Measurements from ENCODE around the gene TEX26.

Gene TEX26

GRCh38 chr13:31022288-31022895 is 89.9 kb downstream of the TEX26 start:
- no peak overlapping the region for H2AFZ ChIP-seq (ENCODE audit: low read length)
- H3K9me3 ChIP-seq (replicated peaks; ENCODE audit: insufficient read depth, low read length): no peaks in the 10 kb centered on the region
- H3F3A ChIP-seq (ENCODE audit: insufficient read depth, low read length): no peaks in the 10 kb centered on the region
- H3K36me3 ChIP-seq (replicated peaks; ENCODE audit: insufficient read depth, low read length): no peaks in the 10 kb centered on the region
- H3K4me2 ChIP-seq (ENCODE audit: low read depth, low read length): no peak overlapping the region
- H3K4me3 ChIP-seq (ENCODE audit: low read length): no peak overlapping the region
- H3K9ac ChIP-seq (ENCODE audit: low read length): no peak overlapping the region
- H4K20me1 ChIP-seq (ENCODE audit: insufficient read depth, low read length): no peaks in the 10 kb centered on the region
- H3K27me3 ChIP-seq (replicated peaks; ENCODE audit: insufficient read depth, low read length): no peaks in the 10 kb centered on the region
- H3K27ac ChIP-seq (ENCODE audit: low read length): no peak overlapping the region
- H3K9me2 ChIP-seq (replicated peaks; ENCODE audit: insufficient read depth, low read length): no peaks in the 10 kb centered on the region
- TF ChIP-seq EZH2phosphoT487 (IDR thresholded peaks at IDR 0.05; ENCODE audit: low read length): no peak
- no peak for DNase-seq
- no peaks in the 10 kb centered on the region for H3K79me2 ChIP-seq (ENCODE audit: low read length)
- H3K4me1 ChIP-seq (ENCODE audit: low read length): no peaks in the 10 kb centered on the region

DNA sequence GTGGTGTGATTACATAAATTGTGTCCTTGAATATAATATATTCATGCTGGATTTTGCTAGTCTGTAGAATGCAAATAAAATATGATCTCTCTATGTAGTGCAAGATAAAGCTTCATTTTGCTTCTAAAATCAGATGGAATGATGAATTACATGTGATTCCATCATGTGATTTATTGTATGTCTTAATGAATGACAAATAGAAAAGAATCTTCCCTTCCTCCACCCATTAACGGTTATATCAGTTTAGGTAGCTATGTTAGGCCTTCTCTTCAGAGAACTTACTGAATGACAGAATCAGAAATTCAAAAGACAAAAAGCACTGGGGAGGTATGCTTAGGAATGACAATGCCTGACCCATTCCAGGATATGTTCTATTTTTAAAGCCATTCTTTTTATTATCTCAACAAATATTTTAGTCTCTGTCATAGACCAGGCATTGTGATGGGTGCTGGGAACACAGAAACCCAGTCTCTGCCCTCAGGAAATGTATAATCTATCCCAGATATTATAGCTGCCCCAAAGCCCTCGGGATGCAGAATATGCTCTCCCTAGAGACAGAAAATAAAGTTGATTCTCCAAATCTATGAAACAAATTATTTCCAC is 90.6 kb downstream of the TEX26 start:
- Histone ChIP-seq H3K27me3 (replicated peaks; ENCODE audit: insufficient read depth, low read length) (no peaks in the 10 kb centered on the region), H3F3A (ENCODE audit: insufficient read depth, low read length) (no peaks in the 10 kb centered on the region), H3K9me2 (replicated peaks; ENCODE audit: insufficient read depth, low read length) (no peaks in the 10 kb centered on the region), H4K20me1 (ENCODE audit: insufficient read depth, low read length) (no peaks in the 10 kb centered on the region), H3K27ac (ENCODE audit: low read length) (no peak overlapping the region), H3K79me2 (ENCODE audit: low read length) (no peaks in the 10 kb centered on the region), H2AFZ (ENCODE audit: low read length) (no peak overlapping the region), H3K4me2 (ENCODE audit: low read depth, low read length) (no peak overlapping the region), H3K4me3 (ENCODE audit: low read length) (no peak overlapping the region), H3K36me3 (replicated peaks; ENCODE audit: insufficient read depth, low read length) (no peaks in the 10 kb centered on the region), H3K4me1 (ENCODE audit: low read length) (no peaks in the 10 kb centered on the region), H3K9ac (ENCODE audit: low read length) (no peak overlapping the region), H3K9me3 (replicated peaks; ENCODE audit: insufficient read depth, low read length) (no peaks in the 10 kb centered on the region)
- TF ChIP-seq, protein P1, sequence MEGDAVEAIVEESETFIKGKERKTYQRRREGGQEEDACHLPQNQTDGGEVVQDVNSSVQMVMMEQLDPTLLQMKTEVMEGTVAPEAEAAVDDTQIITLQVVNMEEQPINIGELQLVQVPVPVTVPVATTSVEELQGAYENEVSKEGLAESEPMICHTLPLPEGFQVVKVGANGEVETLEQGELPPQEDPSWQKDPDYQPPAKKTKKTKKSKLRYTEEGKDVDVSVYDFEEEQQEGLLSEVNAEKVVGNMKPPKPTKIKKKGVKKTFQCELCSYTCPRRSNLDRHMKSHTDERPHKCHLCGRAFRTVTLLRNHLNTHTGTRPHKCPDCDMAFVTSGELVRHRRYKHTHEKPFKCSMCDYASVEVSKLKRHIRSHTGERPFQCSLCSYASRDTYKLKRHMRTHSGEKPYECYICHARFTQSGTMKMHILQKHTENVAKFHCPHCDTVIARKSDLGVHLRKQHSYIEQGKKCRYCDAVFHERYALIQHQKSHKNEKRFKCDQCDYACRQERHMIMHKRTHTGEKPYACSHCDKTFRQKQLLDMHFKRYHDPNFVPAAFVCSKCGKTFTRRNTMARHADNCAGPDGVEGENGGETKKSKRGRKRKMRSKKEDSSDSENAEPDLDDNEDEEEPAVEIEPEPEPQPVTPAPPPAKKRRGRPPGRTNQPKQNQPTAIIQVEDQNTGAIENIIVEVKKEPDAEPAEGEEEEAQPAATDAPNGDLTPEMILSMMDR (IDR thresholded peaks at IDR 0.05; ENCODE audit: low read length): no peak
- TF ChIP-seq EZH2phosphoT487 (IDR thresholded peaks at IDR 0.05; ENCODE audit: low read length): no peak
- no peak for TF ChIP-seq EZH2 (optimal IDR thresholded peaks at IDR 0.05; ENCODE audit: low read depth, low read length)
- DNase-seq: no peak

Data from MM.1S (cell line).